ENCODE results near the gene PDCD1LG2.

Gene PDCD1LG2

DNA sequence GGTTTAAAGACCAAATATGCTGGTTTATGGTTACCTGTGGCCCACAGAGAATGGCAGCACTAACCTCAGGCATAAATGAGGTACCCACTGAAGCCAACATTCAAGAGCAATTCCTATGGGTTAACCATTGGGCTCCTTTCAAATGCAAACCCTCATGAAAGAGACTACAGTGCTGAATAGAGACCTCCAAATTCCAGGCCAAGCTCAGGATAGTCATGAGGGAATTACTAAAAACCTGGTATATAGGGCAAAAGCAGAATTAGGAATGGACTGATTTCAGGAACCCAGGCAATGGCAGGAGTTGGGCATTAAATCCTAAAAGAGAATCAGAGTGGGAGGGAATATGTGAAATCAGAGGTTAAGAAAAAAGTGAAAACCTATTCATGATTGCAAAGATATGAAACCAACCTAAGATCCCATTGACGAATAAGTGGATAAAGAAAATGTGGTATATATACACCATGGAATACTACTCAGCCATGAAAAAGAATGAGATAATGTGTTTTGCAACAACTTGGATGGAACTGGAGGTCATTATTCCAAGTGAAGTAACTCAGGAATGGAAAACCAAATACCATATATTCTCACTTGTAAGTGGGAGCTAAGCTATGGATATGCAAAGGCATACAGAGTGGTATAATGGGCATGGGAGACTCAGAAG lies 51.6 kb downstream of the PDCD1LG2 start:
- no peak for TF ChIP-seq GABPA (IDR thresholded peaks at IDR 0.05; ENCODE audit: low read depth)
- TF ChIP-seq, protein P1, sequence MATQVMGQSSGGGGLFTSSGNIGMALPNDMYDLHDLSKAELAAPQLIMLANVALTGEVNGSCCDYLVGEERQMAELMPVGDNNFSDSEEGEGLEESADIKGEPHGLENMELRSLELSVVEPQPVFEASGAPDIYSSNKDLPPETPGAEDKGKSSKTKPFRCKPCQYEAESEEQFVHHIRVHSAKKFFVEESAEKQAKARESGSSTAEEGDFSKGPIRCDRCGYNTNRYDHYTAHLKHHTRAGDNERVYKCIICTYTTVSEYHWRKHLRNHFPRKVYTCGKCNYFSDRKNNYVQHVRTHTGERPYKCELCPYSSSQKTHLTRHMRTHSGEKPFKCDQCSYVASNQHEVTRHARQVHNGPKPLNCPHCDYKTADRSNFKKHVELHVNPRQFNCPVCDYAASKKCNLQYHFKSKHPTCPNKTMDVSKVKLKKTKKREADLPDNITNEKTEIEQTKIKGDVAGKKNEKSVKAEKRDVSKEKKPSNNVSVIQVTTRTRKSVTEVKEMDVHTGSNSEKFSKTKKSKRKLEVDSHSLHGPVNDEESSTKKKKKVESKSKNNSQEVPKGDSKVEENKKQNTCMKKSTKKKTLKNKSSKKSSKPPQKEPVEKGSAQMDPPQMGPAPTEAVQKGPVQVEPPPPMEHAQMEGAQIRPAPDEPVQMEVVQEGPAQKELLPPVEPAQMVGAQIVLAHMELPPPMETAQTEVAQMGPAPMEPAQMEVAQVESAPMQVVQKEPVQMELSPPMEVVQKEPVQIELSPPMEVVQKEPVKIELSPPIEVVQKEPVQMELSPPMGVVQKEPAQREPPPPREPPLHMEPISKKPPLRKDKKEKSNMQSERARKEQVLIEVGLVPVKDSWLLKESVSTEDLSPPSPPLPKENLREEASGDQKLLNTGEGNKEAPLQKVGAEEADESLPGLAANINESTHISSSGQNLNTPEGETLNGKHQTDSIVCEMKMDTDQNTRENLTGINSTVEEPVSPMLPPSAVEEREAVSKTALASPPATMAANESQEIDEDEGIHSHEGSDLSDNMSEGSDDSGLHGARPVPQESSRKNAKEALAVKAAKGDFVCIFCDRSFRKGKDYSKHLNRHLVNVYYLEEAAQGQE (IDR thresholded peaks at IDR 0.05; ENCODE audit: insufficient replicate concordance, low read depth) = no peak
- TF ChIP-seq SPI1 (IDR thresholded peaks at IDR 0.05; ENCODE audit: borderline replicate concordance, low read depth) = no peak
- TF ChIP-seq, protein P2, sequence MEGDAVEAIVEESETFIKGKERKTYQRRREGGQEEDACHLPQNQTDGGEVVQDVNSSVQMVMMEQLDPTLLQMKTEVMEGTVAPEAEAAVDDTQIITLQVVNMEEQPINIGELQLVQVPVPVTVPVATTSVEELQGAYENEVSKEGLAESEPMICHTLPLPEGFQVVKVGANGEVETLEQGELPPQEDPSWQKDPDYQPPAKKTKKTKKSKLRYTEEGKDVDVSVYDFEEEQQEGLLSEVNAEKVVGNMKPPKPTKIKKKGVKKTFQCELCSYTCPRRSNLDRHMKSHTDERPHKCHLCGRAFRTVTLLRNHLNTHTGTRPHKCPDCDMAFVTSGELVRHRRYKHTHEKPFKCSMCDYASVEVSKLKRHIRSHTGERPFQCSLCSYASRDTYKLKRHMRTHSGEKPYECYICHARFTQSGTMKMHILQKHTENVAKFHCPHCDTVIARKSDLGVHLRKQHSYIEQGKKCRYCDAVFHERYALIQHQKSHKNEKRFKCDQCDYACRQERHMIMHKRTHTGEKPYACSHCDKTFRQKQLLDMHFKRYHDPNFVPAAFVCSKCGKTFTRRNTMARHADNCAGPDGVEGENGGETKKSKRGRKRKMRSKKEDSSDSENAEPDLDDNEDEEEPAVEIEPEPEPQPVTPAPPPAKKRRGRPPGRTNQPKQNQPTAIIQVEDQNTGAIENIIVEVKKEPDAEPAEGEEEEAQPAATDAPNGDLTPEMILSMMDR (IDR thresholded peaks at IDR 0.05; ENCODE audit: insufficient read depth, low read length) = no peak
- no peak for TF ChIP-seq POLR2AphosphoS5 (IDR thresholded peaks at IDR 0.05; ENCODE audit: low read depth)
- Histone ChIP-seq H3K27ac (replicated peaks) (peak overlapping the region; percentile 73), H3K27me3 (ENCODE audit: insufficient read depth, poor library complexity, severe bottlenecking) (no peaks in the 10 kb centered on the region), H3K4me3 (replicated peaks; ENCODE audit: insufficient read depth, low read length) (no peak overlapping the region)
- no peak for DNase-seq (ENCODE audit: low read depth in 1 of 2, low spot score in 1 of 2)

DNA sequence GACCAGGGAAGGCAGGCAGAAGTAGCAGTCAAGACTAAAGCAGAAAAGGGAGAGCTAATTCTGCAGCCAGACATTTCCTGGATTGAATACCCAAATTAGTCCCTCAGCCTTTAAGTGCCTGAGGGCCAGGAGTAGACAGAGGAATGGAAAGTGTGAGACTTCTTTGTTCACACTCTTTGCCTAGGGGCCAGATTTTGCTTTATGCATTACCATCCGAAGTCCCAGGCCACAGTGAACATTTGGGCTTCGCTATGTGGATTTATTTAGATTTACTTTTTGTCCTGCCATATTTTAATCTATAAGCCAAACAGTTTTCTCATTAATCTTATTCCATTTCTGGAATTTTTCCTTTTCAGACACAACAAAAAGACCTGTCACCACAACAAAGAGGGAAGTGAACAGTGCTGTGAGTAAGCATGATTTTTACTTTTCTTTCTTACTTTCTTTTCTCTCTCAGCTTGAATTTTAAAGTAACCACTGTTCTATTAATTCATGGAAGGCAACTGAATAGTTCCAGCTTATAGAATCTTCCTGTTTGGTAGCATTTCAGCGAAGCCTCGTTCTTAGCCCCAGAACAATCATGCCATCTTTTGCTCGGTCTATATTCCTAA lies 52.6 kb downstream of the PDCD1LG2 start:
- no peak for DNase-seq (ENCODE audit: low read depth in 1 of 2, low spot score in 1 of 2)
- Histone ChIP-seq H3K27ac (replicated peaks) (peak overlapping the region; percentile 25), H3K27me3 (ENCODE audit: insufficient read depth, poor library complexity, severe bottlenecking) (no peaks in the 10 kb centered on the region), H3K4me3 (replicated peaks; ENCODE audit: insufficient read depth, low read length) (no peak overlapping the region)
- TF ChIP-seq GABPA (IDR thresholded peaks at IDR 0.05; ENCODE audit: low read depth) (no peak), SPI1 (IDR thresholded peaks at IDR 0.05; ENCODE audit: borderline replicate concordance, low read depth) (peak; percentile 63)

DNA sequence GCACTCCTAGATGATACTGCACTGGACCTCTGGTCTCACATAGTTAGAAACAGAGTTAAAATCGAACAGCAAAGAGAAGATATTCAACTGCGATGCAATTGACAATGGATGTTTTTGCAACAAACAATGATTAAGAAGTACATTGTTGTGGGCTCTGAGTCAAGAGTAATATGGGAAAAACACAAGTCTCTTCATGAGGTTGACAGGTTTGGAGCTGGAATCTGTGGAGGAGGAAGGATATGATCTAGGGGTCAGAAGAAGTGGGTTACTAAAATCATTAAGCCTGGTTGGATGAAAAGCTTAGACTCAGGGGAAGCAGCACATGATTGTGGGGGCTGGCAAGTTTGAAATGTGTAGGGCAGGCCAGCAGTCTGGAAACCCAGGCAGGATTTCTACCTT lies 53.1 kb downstream of the PDCD1LG2 start:
- Histone ChIP-seq H3K4me3 (replicated peaks; ENCODE audit: insufficient read depth, low read length) (no peak overlapping the region), H3K27me3 (ENCODE audit: insufficient read depth, poor library complexity, severe bottlenecking) (no peaks in the 10 kb centered on the region), H3K27ac (replicated peaks) (peak overlapping the region; percentile 25)
- TF ChIP-seq, protein P1 (IDR thresholded peaks at IDR 0.05; ENCODE audit: insufficient replicate concordance, low read depth) = no peak
- TF ChIP-seq GABPA (IDR thresholded peaks at IDR 0.05; ENCODE audit: low read depth) (no peak), SPI1 (IDR thresholded peaks at IDR 0.05; ENCODE audit: borderline replicate concordance, low read depth) (no peak), POLR2AphosphoS5 (IDR thresholded peaks at IDR 0.05; ENCODE audit: low read depth) (no peak)
- TF ChIP-seq, protein P2 (IDR thresholded peaks at IDR 0.05; ENCODE audit: insufficient read depth, low read length) = no peak
- DNase-seq (ENCODE audit: low read depth in 1 of 2, low spot score in 1 of 2) = no peak

DNA sequence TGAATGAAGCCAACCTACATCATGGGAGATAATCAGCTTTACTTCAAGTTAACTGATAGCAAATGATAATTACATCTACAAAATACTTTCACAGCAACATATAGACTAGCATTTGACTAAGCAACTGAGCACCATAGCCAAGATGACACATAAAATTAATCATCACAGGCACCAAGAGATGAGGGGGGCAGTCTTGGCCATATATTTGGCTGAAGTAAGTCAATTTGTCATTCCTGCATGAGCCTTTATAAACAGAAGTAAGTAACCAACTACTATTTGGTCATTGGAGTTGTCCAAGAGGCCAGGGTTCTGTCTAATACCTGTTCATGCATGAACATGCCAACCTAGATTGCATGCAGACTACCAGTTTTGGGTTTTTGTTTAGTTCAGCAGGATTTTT lies 53.6 kb downstream of the PDCD1LG2 start:
- H3K27ac ChIP-seq (replicated peaks) = no peak overlapping the region; the same call in 1 of the 2 replicates
- no peak overlapping the region for H3K4me3 ChIP-seq (replicated peaks; ENCODE audit: insufficient read depth, low read length)
- no peaks in the 10 kb centered on the region for H3K27me3 ChIP-seq (ENCODE audit: insufficient read depth, poor library complexity, severe bottlenecking)
- no peak for TF ChIP-seq GABPA (IDR thresholded peaks at IDR 0.05; ENCODE audit: low read depth)
- TF ChIP-seq, protein P1 (IDR thresholded peaks at IDR 0.05; ENCODE audit: insufficient replicate concordance, low read depth) = no peak
- TF ChIP-seq POLR2AphosphoS5 (IDR thresholded peaks at IDR 0.05; ENCODE audit: low read depth) = no peak
- no peak for TF ChIP-seq SPI1 (IDR thresholded peaks at IDR 0.05; ENCODE audit: borderline replicate concordance, low read depth)
- TF ChIP-seq, protein P2 (IDR thresholded peaks at IDR 0.05; ENCODE audit: insufficient read depth, low read length) = no peak
- no peak for DNase-seq (ENCODE audit: low read depth in 1 of 2, low spot score in 1 of 2)

Data from HL-60 (cell line).